GM12878 (cell line): ENCODE measurements around the gene HIVEP3. TPM values are rescaled to one million over a fixed set of nuclear protein-coding genes. Genes with fewer than 3 reads are reported as not detected.

Source experiments
- CHD1 ChIP-seq: IDR thresholded peaks from 2 replicates; pipeline ENCODE4 v1.6.1; 2012; ENCODE audit warnings: low read depth, low read length, improper control_type of control experiment
- EP300 ChIP-seq, 2 experiments: fragments of 150-350 bp in 1 of 2; IDR thresholded peaks; 2 replicates each; pipeline ENCODE4 v1.6.1; 2011 to 2012; ENCODE audit warnings: low read depth in 2 of 2, low read length in 2 of 2, borderline replicate concordance in 1 of 2, improper control_type of control experiment in 1 of 2, inconsistent platforms in 1 of 2; ENCODE audit not compliant: control insufficient read depth in 1 of 2
- JUND ChIP-seq: IDR thresholded peaks from 2 replicates; pipeline ENCODE4 v1.6.1; 2012; ENCODE audit warnings: low read depth, mild to moderate bottlenecking, low read length, improper control_type of control experiment, moderate library complexity
- NFIC ChIP-seq: IDR thresholded peaks from 2 replicates; pipeline ENCODE4 v1.6.1; 2012; ENCODE audit warnings: low read depth, mild to moderate bottlenecking, inconsistent platforms, low read length, moderate library complexity
- PAX8 ChIP-seq: fragments of 450-650 bp; IDR thresholded peaks from 2 replicates; pipeline ENCODE4 v1.6.1; 2017; ENCODE audit warnings: mild to moderate bottlenecking, moderate library complexity
- ZNF384 ChIP-seq: IDR thresholded peaks from 2 replicates; pipeline ENCODE4 v1.6.1; 2012; ENCODE audit warnings: low read depth, mild to moderate bottlenecking, low read length, improper control_type of control experiment, borderline replicate concordance
- ZSCAN29 ChIP-seq: fragments of 450-650 bp; IDR thresholded peaks from 2 replicates; pipeline ENCODE4 v1.6.1; 2017; ENCODE audit warnings: mild to moderate bottlenecking, moderate library complexity
- ZZZ3 ChIP-seq: IDR thresholded peaks from 2 replicates; pipeline ENCODE4 v1.6.1; 2011; ENCODE audit warnings: low read depth; ENCODE audit not compliant: control insufficient read depth, insufficient read length
- polyA plus RNA-seq, 11 experiments: library from polyadenylated mRNA; depleted of rRNA in 4 of 11; unstranded in 6 of 11; stranded (reverse) in 5 of 11; fragments of >200 nt; fragmentation: Nextera tagmentation in 4 of 11; fragmentation: Illumina TruSeq in 1 of 11; extraction: Ambion mirVana in 4 of 11; extraction: Trizol in 1 of 11; gene quantifications; 1 replicate in 1 of 11; 2 replicates in 10 of 11; pipeline versions ENCODE4 v1.2.1 to v1.2.3, GENCODE V29; 2011 to 2016; ENCODE audit warnings: inconsistent platforms in 2 of 11, missing spikeins in 2 of 11, low read depth in 1 of 11
- total RNA-seq, 4 experiments: library from RNA; depleted of rRNA in 3 of 4; stranded (reverse); fragments of >200 nt in 3 of 4; fragmentation: Illumina TruSeq in 1 of 4; extraction: Trizol in 1 of 4; gene quantifications; 2 replicates each; pipeline versions ENCODE4 v1.2.1 to v1.2.3, GENCODE V29; 2013 to 2021
- TF ChIP-seq, protein P1 (sequence below): IDR thresholded peaks from 2 replicates; pipeline ENCODE4 v1.6.1; 2012; ENCODE audit warnings: low read depth, low read length, improper control_type of control experiment
- TF ChIP-seq, protein P2 (sequence below): IDR thresholded peaks from 2 replicates; pipeline ENCODE4 v1.6.1; 2011; ENCODE audit warnings: borderline replicate concordance, low read depth, mild to moderate bottlenecking, moderate library complexity, mixed read lengths, low read length; ENCODE audit not compliant: insufficient read depth; ENCODE audit errors: extremely low read length
- TF ChIP-seq, protein P3 (sequence below): fragments of 450-650 bp; conservative IDR thresholded peaks from 2 replicates; pipeline ENCODE4 v1.6.1; 2017; ENCODE audit warnings: mild to moderate bottlenecking, moderate library complexity
- TF ChIP-seq, protein P4 (sequence below): fragments of 450-650 bp; IDR thresholded peaks from 2 replicates; pipeline ENCODE4 v1.6.1; 2018; ENCODE audit warnings: borderline replicate concordance, mild to moderate bottlenecking; ENCODE audit not compliant: partially characterized antibody
- TF ChIP-seq, protein P5 (sequence below): IDR thresholded peaks from 2 replicates; pipeline ENCODE4 v1.6.1; 2012; ENCODE audit warnings: low read length, inconsistent platforms
- TF ChIP-seq, protein P6 (sequence below): fragments of 450-650 bp; IDR thresholded peaks from 2 replicates; pipeline ENCODE4 v1.6.1; 2017; ENCODE audit warnings: borderline replicate concordance

HIVEP3 gene
- total and polyA plus RNA-seq, 10 of the 15 experiments (the other 5 are each of a cell fraction or from before 2014, with no cell fraction given), result 1.8 to 13.6 (median 3.8) TPM

DNA sequence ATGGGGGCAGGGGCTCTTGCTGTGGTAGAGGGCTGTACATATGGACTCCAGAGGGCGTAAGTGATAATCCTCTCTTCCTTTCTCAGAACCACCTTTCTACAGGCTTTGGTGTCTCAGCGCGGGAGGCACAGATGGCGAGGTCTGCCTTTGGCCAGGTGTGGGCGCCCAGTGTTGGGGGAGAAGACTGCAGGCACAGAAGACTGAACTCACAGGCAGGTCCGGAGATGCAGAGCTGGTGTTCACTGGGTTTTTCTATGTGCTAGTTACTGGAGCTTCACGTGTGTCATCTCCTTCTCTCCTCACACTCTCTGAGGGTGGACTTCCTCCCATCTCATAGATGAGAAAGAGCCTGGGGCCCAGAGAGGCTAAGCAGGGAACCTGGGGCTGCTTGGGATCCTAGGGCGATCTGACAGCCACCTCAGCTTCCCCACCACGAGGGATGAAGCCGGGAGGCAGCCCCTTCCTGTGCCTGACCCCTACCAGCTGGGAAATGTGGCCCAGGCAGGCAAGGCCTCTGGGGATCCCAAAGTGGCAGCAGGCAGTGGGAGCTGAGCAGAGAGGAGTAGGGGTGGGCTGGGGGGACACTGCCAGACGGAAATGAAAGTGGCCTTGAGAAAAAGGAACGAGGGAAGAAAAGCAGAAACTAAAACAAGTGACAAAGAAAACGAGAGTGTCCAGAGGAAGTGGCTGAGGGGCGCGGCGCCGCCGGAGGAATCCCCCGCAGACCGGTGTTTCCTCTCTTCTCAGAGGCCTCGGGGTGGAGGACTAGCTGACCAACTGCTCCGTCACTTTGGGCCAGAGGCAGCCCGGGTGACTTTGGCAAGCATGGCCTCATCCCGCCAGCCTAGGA is 191.6 kb downstream of the HIVEP3 start (continued):
- TF ChIP-seq, protein P1, sequence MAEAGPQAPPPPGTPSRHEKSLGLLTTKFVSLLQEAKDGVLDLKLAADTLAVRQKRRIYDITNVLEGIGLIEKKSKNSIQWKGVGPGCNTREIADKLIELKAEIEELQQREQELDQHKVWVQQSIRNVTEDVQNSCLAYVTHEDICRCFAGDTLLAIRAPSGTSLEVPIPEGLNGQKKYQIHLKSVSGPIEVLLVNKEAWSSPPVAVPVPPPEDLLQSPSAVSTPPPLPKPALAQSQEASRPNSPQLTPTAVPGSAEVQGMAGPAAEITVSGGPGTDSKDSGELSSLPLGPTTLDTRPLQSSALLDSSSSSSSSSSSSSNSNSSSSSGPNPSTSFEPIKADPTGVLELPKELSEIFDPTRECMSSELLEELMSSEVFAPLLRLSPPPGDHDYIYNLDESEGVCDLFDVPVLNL, result 0 out of 2 replicates have a peak, but pooled peaks have one; percentile 5
- TF ChIP-seq, protein P2, sequence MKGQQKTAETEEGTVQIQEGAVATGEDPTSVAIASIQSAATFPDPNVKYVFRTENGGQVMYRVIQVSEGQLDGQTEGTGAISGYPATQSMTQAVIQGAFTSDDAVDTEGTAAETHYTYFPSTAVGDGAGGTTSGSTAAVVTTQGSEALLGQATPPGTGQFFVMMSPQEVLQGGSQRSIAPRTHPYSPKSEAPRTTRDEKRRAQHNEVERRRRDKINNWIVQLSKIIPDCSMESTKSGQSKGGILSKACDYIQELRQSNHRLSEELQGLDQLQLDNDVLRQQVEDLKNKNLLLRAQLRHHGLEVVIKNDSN, result no peak
- TF ChIP-seq, protein P3, sequence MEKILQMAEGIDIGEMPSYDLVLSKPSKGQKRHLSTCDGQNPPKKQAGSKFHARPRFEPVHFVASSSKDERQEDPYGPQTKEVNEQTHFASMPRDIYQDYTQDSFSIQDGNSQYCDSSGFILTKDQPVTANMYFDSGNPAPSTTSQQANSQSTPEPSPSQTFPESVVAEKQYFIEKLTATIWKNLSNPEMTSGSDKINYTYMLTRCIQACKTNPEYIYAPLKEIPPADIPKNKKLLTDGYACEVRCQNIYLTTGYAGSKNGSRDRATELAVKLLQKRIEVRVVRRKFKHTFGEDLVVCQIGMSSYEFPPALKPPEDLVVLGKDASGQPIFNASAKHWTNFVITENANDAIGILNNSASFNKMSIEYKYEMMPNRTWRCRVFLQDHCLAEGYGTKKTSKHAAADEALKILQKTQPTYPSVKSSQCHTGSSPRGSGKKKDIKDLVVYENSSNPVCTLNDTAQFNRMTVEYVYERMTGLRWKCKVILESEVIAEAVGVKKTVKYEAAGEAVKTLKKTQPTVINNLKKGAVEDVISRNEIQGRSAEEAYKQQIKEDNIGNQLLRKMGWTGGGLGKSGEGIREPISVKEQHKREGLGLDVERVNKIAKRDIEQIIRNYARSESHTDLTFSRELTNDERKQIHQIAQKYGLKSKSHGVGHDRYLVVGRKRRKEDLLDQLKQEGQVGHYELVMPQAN, result no peak; the same call in 1 of the 2 replicates
- TF ChIP-seq PAX8 (no peak), CHD1 (no peak), ZSCAN29 (no peak), NFIC (peak; percentile 64), ZNF384 (no peak), EP300 (IDR thresholded peaks at IDR 0.05; ENCODE audit: borderline replicate concordance in 1 of 2, control insufficient read depth in 1 of 2, low read depth in 2 of 2, low read length in 2 of 2) (peak; percentile 67 to 86), JUND (no peak), ZZZ3 (no peak)
- TF ChIP-seq, protein P4, sequence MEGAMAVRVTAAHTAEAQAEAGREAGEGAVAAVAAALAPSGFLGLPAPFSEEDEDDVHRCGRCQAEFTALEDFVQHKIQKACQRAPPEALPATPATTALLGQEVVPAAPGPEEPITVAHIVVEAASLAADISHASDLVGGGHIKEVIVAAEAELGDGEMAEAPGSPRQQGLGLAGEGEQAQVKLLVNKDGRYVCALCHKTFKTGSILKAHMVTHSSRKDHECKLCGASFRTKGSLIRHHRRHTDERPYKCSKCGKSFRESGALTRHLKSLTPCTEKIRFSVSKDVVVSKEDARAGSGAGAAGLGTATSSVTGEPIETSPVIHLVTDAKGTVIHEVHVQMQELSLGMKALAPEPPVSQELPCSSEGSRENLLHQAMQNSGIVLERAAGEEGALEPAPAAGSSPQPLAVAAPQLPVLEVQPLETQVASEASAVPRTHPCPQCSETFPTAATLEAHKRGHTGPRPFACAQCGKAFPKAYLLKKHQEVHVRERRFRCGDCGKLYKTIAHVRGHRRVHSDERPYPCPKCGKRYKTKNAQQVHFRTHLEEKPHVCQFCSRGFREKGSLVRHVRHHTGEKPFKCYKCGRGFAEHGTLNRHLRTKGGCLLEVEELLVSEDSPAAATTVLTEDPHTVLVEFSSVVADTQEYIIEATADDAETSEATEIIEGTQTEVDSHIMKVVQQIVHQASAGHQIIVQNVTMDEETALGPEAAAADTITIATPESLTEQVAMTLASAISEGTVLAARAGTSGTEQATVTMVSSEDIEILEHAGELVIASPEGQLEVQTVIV, result no peak
- TF ChIP-seq, protein P5, sequence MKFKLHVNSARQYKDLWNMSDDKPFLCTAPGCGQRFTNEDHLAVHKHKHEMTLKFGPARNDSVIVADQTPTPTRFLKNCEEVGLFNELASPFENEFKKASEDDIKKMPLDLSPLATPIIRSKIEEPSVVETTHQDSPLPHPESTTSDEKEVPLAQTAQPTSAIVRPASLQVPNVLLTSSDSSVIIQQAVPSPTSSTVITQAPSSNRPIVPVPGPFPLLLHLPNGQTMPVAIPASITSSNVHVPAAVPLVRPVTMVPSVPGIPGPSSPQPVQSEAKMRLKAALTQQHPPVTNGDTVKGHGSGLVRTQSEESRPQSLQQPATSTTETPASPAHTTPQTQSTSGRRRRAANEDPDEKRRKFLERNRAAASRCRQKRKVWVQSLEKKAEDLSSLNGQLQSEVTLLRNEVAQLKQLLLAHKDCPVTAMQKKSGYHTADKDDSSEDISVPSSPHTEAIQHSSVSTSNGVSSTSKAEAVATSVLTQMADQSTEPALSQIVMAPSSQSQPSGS, result peak; percentile 57; the same call in 1 of the 2 replicates
- TF ChIP-seq, protein P6, sequence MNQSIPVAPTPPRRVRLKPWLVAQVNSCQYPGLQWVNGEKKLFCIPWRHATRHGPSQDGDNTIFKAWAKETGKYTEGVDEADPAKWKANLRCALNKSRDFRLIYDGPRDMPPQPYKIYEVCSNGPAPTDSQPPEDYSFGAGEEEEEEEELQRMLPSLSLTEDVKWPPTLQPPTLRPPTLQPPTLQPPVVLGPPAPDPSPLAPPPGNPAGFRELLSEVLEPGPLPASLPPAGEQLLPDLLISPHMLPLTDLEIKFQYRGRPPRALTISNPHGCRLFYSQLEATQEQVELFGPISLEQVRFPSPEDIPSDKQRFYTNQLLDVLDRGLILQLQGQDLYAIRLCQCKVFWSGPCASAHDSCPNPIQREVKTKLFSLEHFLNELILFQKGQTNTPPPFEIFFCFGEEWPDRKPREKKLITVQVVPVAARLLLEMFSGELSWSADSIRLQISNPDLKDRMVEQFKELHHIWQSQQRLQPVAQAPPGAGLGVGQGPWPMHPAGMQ, result no peak
